OCI-LY3 (cell line): Measurements from ENCODE around the gene RPS6KA5.

Source experiments
- H2AFZ ChIP-seq: fragments of 200-600, 300-600 bp; shearing (Covaris generic); 2 replicates; pipeline ENCODE4 v1.6.0; 2014; ENCODE audit warnings: antibody characterized with exemption, low read depth, low read length
- H3K27ac ChIP-seq: fragments of 200-600, 300-600 bp; sonication (generic); 2 replicates; pipeline ENCODE4 v1.5.1; 2014; ENCODE audit warnings: mild to moderate bottlenecking, low read length, moderate library complexity, mixed read lengths
- H3K27me3 ChIP-seq: fragments of 200-600, 300-600 bp; sonication (generic); 2 replicates; pipeline ENCODE4 v1.6.1; 2014; ENCODE audit warnings: low read depth, low read length, mixed read lengths
- H3K36me3 ChIP-seq: fragments of 200-600, 300-600 bp; sonication (generic); replicated peaks from 2 replicates; pipeline ENCODE3; 2014; ENCODE audit warnings: low read depth, low read length, mixed read lengths
- H3K4me1 ChIP-seq: fragments of 300-600, 200-600 bp; sonication (generic); 2 replicates; pipeline ENCODE4 v1.6.1; 2014; ENCODE audit warnings: low read length, mixed read lengths
- H3K4me2 ChIP-seq: fragments of 200-600, 300-600 bp; sonication (generic); 2 replicates; pipeline ENCODE4 v1.6.1; 2014; ENCODE audit warnings: low read length, mixed read lengths
- H3K4me3 ChIP-seq: fragments of 300-600, 200-600 bp; sonication (generic); 2 replicates; pipeline ENCODE4 v1.5.1; 2014; ENCODE audit warnings: antibody characterized with exemption, mild to moderate bottlenecking, low read length, moderate library complexity
- H3K79me2 ChIP-seq: fragments of 300-600, 200-600 bp; shearing (Covaris generic); 2 replicates; pipeline ENCODE4 v1.6.1; 2014; ENCODE audit warnings: mild to moderate bottlenecking, low read length, mixed read lengths
- H3K9ac ChIP-seq: fragments of 300-600, 200-600 bp; shearing (Covaris generic); 2 replicates; pipeline ENCODE4 v1.6.0; 2014; ENCODE audit warnings: mild to moderate bottlenecking, low read length, moderate library complexity
- H3K9me3 ChIP-seq: fragments of 200-600, 300-600 bp; shearing (Covaris generic); 2 replicates; pipeline ENCODE4 v1.6.1; 2014; ENCODE audit warnings: low read length, mixed read lengths; ENCODE audit not compliant: insufficient read depth
- H4K20me1 ChIP-seq: fragments of 200-600, 300-600 bp; sonication (generic); 2 replicates; pipeline ENCODE4 v1.6.1; 2016; ENCODE audit warnings: low read length, mixed read lengths; ENCODE audit not compliant: insufficient read depth
- EZH2phosphoT487 ChIP-seq: fragments of 200-600 bp; shearing (Covaris generic); IDR thresholded peaks from 2 replicates; pipeline ENCODE4 v1.6.1; 2018; ENCODE audit warnings: antibody characterized with exemption, mixed run types, low read depth
- TF ChIP-seq, protein P1 (sequence below): fragments of 200-600, 300-600 bp; sonication (generic); IDR thresholded peaks from 2 replicates; pipeline ENCODE4 v1.5.1; 2014; ENCODE audit warnings: antibody characterized with exemption, low read length, low read depth

RPS6KA5 gene

DNA sequence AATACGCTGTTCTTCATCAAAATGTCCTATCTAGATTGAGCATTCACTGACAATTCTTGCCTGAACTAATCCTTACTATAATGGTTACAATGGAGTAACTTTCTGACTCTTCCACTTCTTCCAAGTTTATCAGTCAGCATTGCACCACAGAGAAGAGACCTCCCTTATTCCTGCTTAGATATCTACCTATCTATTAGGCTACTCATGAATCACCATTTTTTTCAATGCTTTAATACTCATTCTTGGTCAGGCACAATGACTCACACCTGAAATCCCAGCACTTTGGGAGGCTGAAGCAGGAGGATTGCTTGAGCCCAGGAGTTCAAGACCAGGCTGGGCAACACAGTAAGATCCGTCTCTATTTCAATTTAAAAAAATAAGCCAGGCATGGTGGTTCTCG is 39.3 kb downstream of the RPS6KA5 start:
- Histone ChIP-seq H2AFZ (no peak overlapping the region), H4K20me1 (no peaks in the 10 kb centered on the region), H3K4me1 (peaks cover 35% of the 10 kb centered on the region), H3K9me3 (no peaks in the 10 kb centered on the region), H3K27ac (no peak overlapping the region), H3K27me3 (no peaks in the 10 kb centered on the region), H3K4me2 (no peak overlapping the region), H3K4me3 (no peak overlapping the region), H3K79me2 (peaks cover 12% of the 10 kb centered on the region; the same call in 1 of the 2 replicates), H3K9ac (no peak overlapping the region), H3K36me3 (no peaks in the 10 kb centered on the region)
- TF ChIP-seq, protein P1, sequence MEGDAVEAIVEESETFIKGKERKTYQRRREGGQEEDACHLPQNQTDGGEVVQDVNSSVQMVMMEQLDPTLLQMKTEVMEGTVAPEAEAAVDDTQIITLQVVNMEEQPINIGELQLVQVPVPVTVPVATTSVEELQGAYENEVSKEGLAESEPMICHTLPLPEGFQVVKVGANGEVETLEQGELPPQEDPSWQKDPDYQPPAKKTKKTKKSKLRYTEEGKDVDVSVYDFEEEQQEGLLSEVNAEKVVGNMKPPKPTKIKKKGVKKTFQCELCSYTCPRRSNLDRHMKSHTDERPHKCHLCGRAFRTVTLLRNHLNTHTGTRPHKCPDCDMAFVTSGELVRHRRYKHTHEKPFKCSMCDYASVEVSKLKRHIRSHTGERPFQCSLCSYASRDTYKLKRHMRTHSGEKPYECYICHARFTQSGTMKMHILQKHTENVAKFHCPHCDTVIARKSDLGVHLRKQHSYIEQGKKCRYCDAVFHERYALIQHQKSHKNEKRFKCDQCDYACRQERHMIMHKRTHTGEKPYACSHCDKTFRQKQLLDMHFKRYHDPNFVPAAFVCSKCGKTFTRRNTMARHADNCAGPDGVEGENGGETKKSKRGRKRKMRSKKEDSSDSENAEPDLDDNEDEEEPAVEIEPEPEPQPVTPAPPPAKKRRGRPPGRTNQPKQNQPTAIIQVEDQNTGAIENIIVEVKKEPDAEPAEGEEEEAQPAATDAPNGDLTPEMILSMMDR = no peak
- TF ChIP-seq EZH2phosphoT487 = no peak

DNA sequence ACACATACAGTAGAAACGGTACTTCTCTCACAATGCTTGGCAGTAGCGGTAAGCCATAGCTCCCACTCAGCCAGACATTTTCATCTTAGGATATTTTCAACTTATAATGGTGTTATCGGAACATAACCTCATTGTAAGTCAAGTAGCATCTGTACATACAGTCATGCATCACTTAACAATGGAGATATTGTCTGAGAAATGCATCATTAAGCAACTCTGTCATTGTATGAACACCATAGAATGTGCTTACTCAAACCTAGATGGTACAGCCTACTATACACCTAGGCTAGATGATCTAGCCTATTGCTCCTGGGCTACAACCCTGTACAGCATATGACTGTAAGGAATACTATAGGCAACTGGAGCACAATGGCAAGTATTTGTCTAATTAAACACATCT is 40.8 kb downstream of the RPS6KA5 start:
- H3K79me2 ChIP-seq = peaks cover 12% of the 10 kb centered on the region; the same call in 1 of the 2 replicates
- H3K4me1 ChIP-seq = peaks cover 42% of the 10 kb centered on the region
- no peaks in the 10 kb centered on the region for H3K27me3 ChIP-seq
- H3K9ac ChIP-seq = no peak overlapping the region
- TF ChIP-seq, protein P1 = no peak
- no peak for TF ChIP-seq EZH2phosphoT487
- no peaks in the 10 kb centered on the region for H3K9me3 ChIP-seq
- no peaks in the 10 kb centered on the region for H3K36me3 ChIP-seq
- no peak overlapping the region for H3K27ac ChIP-seq
- H3K4me3 ChIP-seq = no peak overlapping the region
- no peaks in the 10 kb centered on the region for H4K20me1 ChIP-seq
- H2AFZ ChIP-seq = no peak overlapping the region
- no peak overlapping the region for H3K4me2 ChIP-seq

DNA sequence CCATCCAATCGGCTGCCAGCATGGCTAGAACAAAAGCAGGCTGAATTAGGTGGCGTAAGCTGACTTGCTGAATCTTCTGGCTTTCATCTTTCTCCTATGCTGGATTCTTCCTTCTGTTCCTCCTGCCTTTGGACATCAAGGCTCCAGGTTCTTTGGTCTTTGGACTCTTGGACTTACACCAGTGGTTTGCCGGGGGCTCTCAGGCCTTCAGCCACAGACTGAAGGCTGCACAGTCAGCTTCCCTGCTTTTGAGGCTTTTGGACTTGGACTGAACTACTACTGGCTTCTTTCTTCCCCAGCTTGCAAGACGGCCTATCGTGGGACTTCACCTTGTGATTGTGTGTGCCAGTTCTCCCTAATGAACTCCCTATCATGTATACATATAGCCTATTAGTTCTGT is 42.0 kb downstream of the RPS6KA5 start:
- Histone ChIP-seq H3K79me2 (peaks cover 15% of the 10 kb centered on the region; the same call in 1 of the 2 replicates), H3K4me1 (peaks cover 34% of the 10 kb centered on the region), H3K27ac (no peak overlapping the region), H3K9me3 (no peaks in the 10 kb centered on the region), H3K27me3 (no peaks in the 10 kb centered on the region), H2AFZ (no peak overlapping the region), H3K4me2 (no peak overlapping the region), H3K36me3 (no peaks in the 10 kb centered on the region), H4K20me1 (no peaks in the 10 kb centered on the region), H3K9ac (no peak overlapping the region), H3K4me3 (no peak overlapping the region)
- TF ChIP-seq, protein P1 = no peak
- no peak for TF ChIP-seq EZH2phosphoT487

DNA sequence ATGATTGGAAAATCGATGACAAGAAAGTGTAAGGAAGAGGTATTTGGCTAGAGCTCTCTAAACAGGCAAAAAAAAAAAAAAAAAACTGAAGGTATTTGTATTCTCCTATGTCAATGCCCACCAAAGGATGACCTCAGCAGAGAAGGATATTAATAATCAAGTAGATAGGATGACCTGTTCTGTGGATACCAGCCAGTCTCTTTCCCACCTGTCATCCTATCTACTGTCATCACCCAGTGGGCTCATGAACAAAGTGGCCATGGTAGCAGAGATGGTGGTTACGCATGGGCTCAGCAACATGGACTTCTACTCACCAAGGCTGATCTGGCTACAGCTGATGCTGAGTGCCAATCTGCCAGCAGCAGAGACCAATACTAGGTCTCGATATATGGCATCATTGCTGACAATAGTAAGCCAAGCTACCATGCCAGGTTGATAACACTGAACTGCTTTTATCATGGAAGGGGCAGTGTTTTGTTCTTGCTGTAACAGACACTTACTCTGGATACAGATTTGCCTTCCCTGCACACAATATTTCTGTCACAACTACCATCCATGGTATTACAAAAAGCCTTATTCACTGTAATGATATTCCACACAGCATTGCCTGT is 43.5 kb downstream of the RPS6KA5 start:
- H3K79me2 ChIP-seq = peaks cover 28% of the 10 kb centered on the region
- no peaks in the 10 kb centered on the region for H3K27me3 ChIP-seq
- H3K36me3 ChIP-seq = no peaks in the 10 kb centered on the region
- no peak overlapping the region for H2AFZ ChIP-seq
- H3K9ac ChIP-seq = no peak overlapping the region
- H3K4me2 ChIP-seq = no peak overlapping the region
- H3K4me1 ChIP-seq = peaks cover 39% of the 10 kb centered on the region
- H4K20me1 ChIP-seq = no peaks in the 10 kb centered on the region
- no peaks in the 10 kb centered on the region for H3K9me3 ChIP-seq
- no peak overlapping the region for H3K4me3 ChIP-seq
- TF ChIP-seq, protein P1 = no peak
- TF ChIP-seq EZH2phosphoT487 = no peak
- no peak overlapping the region for H3K27ac ChIP-seq
